Astrocyte of the spinal cord (primary cell): ENCODE results near the gene PALLD.
A peak's percentile ranks its signal among the peaks of the same experiment; 100 is the strongest.

Experiments used
- DNase-seq: peaks from one replicate; pipeline ENCODE4 v3.0.0; 2011; ENCODE audit warnings: low read depth, low spot score
- H3K4me3 ChIP-seq: 2 replicates; pipeline ENCODE4 v1.5.1; 2011; ENCODE audit warnings: low read depth, mild to moderate bottlenecking, low read length, moderate library complexity
- CTCF ChIP-seq: IDR thresholded peaks from 2 replicates; pipeline ENCODE4 v1.5.1; 2012; ENCODE audit warnings: low read depth, mild to moderate bottlenecking, low read length, inconsistent platforms
- in situ Hi-C: cut with HindIII; loops from 2 replicates; pipeline ENCODE4 v1.10.0; 2017; ENCODE audit warnings: low sequenced_read_pairs

Gene PALLD

DNA sequence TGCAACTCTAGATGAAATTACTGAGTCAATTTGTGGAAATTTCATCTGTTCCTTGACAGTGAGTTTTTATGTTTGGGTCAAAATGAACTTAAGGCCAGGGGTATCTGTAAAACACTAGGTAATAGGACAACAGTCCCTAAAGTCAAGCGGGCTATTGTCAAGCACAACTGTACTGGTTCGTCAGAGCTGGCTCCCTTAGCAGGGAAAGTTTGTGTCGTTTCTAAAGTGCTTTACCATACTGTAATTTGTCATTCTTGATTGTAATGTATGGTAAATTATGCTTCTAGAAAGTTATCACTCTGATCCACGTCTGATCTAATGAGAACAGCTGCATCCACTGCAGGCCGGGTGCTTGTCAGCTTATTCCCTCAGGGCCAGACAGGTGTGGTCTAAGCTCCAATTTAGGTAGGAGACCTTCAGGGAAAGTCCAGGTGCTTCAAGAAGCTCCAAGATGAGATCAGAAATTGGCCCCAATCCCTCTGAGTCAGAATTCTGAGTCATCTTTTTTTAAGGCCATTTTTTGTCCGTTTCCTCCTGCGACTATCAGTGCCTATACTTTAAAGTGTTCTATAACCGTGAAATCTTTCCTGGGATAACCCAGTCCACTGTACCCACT lies 92.2 kb downstream of the PALLD start:
- H3K4me3 ChIP-seq, result no peak overlapping the region
- peak; percentile 91 for DNase-seq
- in situ Hi-C loops, result no loop called here
- no peak for TF ChIP-seq CTCF

DNA sequence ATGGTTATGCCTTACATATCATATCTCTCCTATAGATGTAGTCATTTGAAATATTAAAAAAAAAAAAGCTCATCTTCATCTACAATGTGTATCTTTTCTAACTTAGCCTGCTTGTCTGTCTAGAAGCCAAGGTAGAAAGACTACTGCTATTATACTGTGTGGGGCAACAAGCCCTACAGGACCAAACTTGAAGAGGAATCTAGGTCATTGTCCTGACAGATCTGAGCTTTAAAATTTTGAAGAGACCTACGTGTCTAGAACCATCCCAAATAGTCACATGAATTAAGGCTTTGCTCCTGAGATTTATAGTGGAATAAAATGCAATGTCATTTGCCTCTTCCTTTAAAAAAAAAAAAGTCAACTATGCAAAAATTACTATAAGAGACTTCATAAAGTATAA lies 95.8 kb downstream of the PALLD start:
- TF ChIP-seq CTCF, result no peak
- H3K4me3 ChIP-seq, result no peak overlapping the region
- in situ Hi-C loops, result no loop called here

GRCh38 chr4:168593399-168593798 lies 96.5 kb downstream of the PALLD start:
- no peak for TF ChIP-seq CTCF
- no peak overlapping the region for H3K4me3 ChIP-seq
- in situ Hi-C loops, result no loop called here
- no peak for DNase-seq

More for the DNA sequence above, 95.8 kb downstream of the PALLD start:
- DNase-seq, result no peak

DNA sequence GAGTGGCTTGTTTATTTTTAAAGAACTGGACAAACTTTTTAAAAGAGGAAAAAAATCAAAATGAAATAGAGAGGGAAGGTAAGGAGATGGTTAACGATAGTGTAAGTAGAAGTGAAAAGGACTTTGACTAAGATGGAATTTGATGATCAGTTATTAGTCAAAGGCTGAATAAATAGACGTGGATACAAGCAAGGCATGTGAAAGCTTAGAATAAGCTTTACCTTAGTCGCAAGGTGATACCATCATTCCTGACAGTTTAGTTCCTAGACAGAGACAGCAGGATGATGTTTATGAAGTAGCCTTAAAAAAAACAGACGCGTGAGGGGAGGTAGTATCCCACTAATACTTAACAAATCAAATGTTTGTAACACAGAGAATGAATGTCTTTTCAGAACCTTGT lies 97.3 kb downstream of the PALLD start:
- TF ChIP-seq CTCF, result no peak
- no peak overlapping the region for H3K4me3 ChIP-seq
- DNase-seq, result no peak
- in situ Hi-C loops, result no loop called here

- H3K4me3 ChIP-seq, result no peak overlapping the region
- TF ChIP-seq CTCF, result no peak
- no peak for DNase-seq
- in situ Hi-C loops, result no loop called here
Measured at GRCh38 chr4:168598191-168598590, 101.3 kb downstream of the PALLD start.

DNA sequence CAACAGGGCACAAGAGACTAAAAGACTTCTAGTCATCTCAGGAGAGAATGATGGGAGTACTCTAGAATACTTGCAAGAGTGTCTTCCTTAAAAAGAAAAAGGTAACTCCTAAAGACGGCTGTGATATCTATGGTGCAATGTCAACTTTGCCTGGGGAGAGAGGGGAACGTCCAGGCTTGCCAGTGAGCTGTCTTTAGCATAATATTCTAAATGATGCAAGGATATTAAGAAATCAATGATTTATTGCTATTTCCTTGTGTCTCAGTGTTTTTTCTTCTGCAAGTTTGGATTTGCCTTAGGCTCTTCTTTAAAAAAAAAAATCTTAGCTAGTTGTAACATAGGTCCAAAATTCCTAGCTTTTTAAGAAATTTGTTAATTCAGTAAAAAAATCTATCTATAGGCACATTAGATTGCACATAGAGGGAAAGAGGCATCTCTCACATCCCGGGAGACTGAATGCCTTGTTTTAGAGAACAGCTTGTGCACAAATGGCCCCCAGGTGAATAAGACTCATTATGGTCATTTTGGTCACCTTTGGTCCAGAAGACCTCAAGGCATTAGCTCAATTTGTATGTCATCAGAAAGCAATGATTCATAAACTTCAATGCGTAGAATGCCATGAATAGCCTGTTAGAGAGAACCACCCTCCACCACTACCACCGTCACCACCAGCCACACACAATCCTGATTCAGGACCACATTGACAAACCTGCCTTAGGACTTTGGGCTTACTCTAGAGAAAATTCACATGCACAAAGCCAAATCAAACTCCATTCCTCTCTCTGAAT lies 104.1 kb downstream of the PALLD start:
- in situ Hi-C loops, result no loop called here
- H3K4me3 ChIP-seq, result no peak overlapping the region
- no peak for TF ChIP-seq CTCF
- DNase-seq, result no peak
